Stimulated activated CD8-positive, alpha-beta memory T cell treated with anti-CD3 and anti-CD28 coated beads, Interleukin-2, amount 100 ng/mL, for 1 hour (primary cell): ENCODE data around the gene PSMA3.

ENCODE experiments used
- DNase-seq, 2 donors: peaks; one replicate each; pipeline ENCODE4 v3.0.0-alpha.2; 2020; ENCODE audit warnings: low read depth in 2 of 2

PSMA3 gene

GRCh38 chr14:58299401-58300330 is 55.0 kb downstream of the PSMA3 start:
- no peak for DNase-seq

DNA sequence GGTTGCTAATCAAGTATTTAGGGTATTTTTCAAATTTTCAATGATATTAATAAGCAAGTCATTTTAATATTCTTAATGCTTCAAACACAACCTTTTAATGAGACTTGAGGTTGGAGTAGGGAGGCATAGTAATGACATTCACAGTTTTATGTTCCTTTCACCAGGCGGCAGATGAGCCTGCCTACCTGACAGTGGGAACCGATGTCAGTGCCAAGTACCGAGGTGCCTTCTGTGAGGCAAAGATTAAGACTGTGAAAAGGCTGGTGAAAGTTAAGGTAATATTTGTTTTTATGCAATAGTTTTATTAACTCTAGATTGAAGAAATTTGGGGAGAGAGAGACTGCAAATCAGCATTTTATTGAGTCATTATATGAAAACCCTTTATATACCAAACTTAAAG is 56.8 kb downstream of the PSMA3 start:
- DNase-seq: no peak

DNA sequence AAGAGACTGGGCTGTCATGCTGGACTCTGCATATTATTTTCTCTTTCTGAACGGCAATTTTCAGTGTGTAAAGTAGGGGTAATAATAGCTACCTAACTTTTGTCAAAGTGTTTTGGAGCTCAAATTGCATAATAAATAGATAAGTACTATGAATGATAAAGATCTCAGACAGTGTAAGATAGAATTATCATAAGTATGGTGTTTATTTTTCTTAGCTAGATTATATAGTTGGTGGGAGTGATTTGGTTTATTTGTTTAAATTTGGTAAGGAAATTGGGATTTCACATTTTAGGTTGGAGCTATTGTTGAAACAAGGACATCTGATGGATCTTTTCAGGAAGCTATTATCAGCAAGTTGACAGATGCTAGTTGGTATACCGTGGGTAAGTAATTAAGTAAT is 61.1 kb downstream of the PSMA3 start:
- no peak for DNase-seq

DNA sequence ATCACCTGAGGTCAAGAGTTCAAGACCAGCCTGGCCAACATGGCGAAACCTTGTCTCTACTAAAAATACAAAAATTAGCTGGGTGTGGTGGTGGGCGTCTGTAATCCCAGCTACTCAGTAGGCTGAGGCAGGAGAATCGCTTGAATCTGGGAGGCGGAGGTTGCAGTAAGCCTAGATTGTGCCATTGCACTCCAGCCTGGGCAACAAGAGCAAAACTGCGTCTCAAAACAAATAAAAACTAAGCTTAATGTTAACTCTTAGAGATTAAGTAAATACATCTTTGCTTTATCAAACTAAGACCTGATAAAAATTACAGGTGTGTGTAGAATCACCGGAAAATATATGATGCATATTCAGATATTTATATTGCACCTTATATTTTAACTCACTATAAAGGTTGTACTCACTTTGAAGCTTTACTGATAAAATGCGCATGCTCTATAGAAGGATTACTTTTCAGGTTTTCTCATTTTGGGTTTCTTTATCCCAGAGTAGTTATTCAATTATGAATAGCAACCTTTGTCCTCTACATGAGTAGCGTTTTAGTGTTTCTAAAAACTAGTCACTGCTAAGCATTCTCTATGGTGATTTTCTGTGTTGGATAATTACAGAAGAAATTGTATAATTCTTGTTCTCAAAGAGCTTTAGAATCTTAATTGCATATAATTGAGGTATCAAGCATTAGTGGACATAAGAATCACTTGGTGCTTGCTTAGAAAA is 63.1 kb downstream of the PSMA3 start:
- no peak for DNase-seq

- no peak for DNase-seq
Observed at GRCh38 chr14:58309086-58309485, 64.4 kb downstream of the PSMA3 start.

- DNase-seq: no peak
Observed at GRCh38 chr14:58313699-58314098, 69.1 kb downstream of the PSMA3 start.

DNA sequence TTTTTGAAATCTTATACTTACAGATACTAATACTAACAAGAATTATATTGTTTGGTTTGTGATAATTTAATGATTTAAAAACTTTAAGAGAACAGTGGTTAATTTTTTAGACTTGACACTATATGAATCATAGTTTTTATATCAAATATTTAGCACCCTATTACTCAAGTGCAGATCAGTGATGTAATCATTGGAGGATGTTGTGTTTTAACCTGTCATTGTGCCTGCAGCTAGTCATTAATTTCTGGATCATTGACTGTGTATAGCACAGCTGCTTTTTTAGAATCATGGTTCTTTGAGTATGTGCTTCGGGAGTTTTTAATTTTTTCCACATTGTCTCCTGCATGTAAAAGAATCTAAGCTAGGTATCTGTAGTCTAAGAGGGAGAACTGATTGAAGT is 71.0 kb downstream of the PSMA3 start:
- no peak for DNase-seq
